Adrenal gland (tissue), 5 donors: Measurements from ENCODE around the gene SSBP2.

ENCODE experiments used
- POLR2A ChIP-seq, 2 donors: fragments of 450-650 bp; IDR thresholded peaks; one replicate each; pipeline ENCODE4 v1.6.1; 2017; ENCODE audit warnings: antibody characterized with exemption in 2 of 2, mild to moderate bottlenecking in 2 of 2, moderate library complexity in 1 of 2
- TF ChIP-seq, protein P1 (sequence below), 6 experiments: fragments of 450-650 bp in 4 of 6; fragments of 200-600 bp in 2 of 6; sonication (generic) in 1 of 6; IDR thresholded peaks; 1 replicate in 5 of 6; 2 replicates in 1 of 6; pipeline versions ENCODE4 v1.5.1 to v1.8.0; 2016 to 2021; ENCODE audit warnings: antibody characterized with exemption in 6 of 6, mild to moderate bottlenecking in 2 of 6, moderate library complexity in 1 of 6
- donor health status: DM: no; HTN: no; CAD: no.

DNA sequence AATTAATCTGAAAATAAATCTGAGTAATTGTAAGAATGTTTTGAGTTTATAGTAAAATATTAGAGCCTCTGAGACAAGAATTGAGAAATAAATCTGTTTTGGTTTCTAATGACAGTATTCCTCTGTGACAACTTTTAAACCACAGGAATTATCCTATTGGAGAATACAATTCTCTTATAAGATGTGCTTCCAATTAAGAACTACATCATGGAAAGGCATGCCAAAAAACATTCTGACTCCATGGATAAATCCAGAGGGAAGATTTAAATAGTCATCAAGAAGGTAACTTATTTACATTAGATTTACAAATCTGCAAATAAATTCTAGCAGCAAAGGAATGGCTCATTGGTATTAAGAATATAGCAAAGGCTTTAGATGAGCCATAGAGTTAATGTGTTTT lies 178.7 kb downstream of the SSBP2 start:
- TF ChIP-seq POLR2A (IDR thresholded peaks at IDR 0.05): no peak
- TF ChIP-seq, protein P1, sequence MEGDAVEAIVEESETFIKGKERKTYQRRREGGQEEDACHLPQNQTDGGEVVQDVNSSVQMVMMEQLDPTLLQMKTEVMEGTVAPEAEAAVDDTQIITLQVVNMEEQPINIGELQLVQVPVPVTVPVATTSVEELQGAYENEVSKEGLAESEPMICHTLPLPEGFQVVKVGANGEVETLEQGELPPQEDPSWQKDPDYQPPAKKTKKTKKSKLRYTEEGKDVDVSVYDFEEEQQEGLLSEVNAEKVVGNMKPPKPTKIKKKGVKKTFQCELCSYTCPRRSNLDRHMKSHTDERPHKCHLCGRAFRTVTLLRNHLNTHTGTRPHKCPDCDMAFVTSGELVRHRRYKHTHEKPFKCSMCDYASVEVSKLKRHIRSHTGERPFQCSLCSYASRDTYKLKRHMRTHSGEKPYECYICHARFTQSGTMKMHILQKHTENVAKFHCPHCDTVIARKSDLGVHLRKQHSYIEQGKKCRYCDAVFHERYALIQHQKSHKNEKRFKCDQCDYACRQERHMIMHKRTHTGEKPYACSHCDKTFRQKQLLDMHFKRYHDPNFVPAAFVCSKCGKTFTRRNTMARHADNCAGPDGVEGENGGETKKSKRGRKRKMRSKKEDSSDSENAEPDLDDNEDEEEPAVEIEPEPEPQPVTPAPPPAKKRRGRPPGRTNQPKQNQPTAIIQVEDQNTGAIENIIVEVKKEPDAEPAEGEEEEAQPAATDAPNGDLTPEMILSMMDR (IDR thresholded peaks at IDR 0.05): no peak
